CMK (cell line): ENCODE data around the gene LIMK2.
A peak's percentile ranks its signal among the peaks of the same experiment; 100 is the strongest.
"Not testable (repeated sequence)": the region's sequence is repeated elsewhere in the genome, so short reads cannot be mapped to it uniquely, and the experiment has no call there.

Experiments
- DNase-seq: peaks from one replicate; pipeline ENCODE4 v3.0.0-alpha.2; 2010; ENCODE audit warnings: low read depth

The LIMK2 gene

GRCh38 chr22:31211862-31212730 is at the start of gene LIMK2:
TSS of gene LIMK2 (plus strand) at chr22:31212298. CDS start at chr22:31212409, 111 bp downstream.
- DNase-seq = peak; percentile 79

DNA sequence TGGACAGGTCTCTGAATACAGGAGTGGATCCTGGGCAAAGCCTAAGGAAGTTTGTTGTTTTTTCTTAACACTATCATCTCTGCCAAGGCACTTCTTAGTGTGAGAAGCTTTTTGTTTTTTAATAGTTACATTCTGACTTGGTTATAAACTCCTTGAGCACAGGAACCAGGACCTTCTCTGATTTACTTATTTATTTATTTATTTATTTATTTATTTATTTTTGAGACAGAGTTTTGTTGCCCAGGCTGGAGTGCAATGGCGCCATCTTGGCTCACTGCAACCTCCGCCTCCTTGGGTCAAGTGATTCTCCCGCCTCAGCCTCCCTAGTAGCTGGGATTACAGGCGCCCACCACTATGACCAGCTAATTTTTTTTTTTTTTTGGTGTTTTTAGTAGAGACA is 41.1 kb upstream of the LIMK2 start:
- DNase-seq = no peak

- not testable (repeated sequence) for DNase-seq
Measured at GRCh38 chr22:31171734-31172133, 40.4 kb upstream of the LIMK2 start.

- DNase-seq = no peak
Measured at GRCh38 chr22:31173386-31174145, 38.5 kb upstream of the LIMK2 start.

GRCh38 chr22:31176923-31177322 is 35.2 kb upstream of the LIMK2 start:
- DNase-seq = no peak

GRCh38 chr22:31177420-31178162 is 34.5 kb upstream of the LIMK2 start:
- no peak for DNase-seq

DNA sequence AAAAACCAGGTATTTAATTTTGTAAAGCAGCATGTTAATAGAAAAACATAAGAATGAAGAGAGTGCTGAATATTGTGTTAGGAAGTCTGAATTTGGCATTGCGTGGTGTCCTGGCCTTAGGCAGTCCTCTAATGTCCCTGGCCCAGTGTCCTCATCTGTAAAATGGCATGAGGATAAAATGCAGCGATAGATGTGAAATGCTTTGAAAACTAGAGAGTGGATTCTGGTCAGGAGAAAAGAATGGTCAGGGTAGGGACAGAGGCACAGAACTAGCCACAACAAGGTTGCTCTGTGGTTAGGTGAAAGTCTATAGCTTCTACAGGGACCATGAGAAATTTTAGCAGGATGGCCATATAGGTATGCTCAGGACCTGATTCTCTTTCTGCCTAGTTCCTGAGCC is 33.2 kb upstream of the LIMK2 start:
- no peak for DNase-seq

DNA sequence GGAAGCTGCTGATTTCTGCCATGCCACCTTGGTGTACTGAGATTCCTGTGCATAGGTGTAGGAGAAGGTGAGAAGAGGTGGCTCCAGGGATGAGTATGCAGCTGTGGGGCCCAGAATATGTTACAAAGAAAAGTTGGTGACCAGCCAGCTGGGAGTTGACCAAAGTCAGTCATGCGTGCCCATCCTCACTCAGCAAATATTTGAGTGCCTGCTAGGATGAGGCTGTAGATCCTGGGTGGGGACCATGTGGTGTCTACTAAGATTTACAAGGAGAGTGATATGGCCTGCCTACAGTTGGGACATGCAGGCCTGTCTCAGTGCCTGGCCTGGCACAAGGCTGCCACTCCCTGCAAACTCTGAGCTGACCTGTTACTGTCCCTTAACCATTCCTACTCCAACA is 32.8 kb upstream of the LIMK2 start:
- DNase-seq = no peak

DNA sequence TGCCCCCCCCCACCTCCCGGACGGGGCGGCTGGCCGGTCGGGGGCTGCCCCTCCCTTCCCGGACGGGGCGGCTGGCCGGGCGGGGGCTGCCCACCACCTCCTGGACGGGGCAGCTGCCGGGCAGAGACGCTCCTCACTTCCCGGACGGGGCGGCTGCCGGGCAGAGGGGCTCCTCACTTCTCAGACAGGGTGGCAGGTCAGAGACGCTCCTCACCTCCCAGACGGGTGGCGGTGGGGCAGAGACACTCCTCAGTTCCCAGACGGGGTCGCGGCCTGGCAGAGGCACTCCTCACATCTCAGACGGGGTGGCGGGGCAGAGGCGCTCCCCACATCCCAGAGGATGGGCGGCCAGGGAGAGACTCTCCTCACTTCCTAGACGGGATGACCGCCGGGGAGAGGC is 28.1 kb upstream of the LIMK2 start:
- no peak for DNase-seq

GRCh38 chr22:31185056-31185455 is 27.0 kb upstream of the LIMK2 start:
- DNase-seq = no peak

DNA sequence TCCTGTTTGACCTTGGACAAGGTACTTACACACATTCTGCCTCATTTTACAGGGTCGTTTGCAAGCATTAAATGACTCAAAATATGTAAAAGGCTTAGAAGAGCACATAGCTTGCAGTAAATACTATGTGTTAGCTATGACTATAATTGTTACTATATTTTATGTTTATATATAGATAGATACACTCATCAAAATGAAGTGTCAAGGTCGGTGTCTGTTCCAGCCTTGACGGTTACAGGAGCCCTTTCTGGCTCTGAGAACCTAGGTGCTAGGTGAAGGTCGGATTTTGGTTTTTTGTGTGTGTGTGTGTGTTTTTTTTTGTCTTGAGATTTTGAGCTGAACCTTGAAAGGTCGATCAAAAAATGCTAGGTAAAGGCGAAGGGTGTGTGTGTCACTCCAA is 24.5 kb upstream of the LIMK2 start:
- no peak for DNase-seq

GRCh38 chr22:31192513-31192912 is 19.6 kb upstream of the LIMK2 start:
- no peak for DNase-seq

DNA sequence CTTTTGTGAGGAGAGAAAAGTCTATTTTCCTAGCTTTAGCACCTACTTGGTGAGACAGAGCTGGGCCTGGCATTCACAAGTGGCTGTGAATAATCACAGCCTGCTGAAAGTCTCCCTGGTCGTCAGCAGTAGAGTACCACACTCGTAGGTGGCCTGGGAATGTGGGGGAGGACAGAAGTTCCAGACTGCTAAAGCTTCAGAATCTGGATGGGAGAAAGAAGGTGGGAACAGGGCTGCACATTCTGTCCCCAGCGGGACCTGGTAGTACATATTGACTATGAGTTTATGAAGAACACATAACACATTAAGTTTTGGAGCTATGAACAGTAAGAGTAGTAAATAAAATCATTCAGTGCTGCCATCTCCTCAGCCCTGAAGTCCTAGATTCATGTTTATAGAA is 19.0 kb upstream of the LIMK2 start:
- no peak for DNase-seq

GRCh38 chr22:31194681-31195080 is 17.4 kb upstream of the LIMK2 start:
- DNase-seq = not testable (repeated sequence)

DNA sequence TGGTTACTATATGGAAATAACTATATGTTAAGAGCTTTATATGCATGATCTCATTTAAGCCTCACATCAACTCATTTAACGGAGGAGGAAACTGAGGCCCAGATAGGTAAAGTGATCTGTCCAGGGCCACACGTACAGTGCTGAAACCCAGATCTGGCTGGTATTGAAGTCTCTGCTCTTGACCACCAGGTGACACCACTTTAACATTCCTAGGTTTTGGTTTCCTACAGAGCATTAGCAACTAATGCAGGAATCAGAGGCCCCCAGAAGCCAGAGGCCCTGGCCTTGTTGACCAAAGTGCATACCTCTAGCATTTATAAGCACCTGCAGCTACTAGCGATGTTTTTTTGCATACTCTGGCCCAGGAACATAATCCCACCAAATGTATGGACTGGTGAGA is 12.9 kb upstream of the LIMK2 start:
- no peak for DNase-seq

DNA sequence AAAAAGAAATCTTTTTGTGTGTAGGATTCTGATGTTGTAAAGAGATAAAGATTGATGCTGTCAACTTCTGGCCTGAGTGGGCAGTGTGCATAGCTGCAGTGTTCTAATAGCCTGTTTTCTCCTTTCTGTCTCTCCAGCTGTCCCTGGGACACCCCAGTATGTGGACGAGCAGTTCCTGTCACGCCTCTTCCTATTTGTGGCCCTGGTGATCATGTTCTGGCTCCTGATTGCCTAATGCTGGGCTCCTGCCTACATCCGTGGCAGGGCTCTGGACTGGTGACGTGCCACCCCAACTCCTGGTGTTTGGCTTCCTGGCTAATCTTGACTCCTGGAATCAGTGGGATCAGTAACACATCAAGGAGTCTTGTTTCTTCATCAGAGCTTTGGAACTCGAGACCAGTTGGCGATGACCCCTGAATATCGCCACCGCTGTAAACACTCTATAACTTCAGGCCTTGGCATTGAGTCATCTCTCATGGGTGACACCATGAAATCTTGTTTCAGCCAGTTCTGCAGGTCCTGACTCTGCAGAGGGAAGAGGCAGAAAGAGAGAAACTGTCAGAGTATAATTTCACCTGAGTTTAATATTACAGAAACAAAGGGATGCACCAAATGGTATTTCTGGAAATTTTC is 7.6 kb upstream of the LIMK2 start:
- not testable (repeated sequence) for DNase-seq

DNA sequence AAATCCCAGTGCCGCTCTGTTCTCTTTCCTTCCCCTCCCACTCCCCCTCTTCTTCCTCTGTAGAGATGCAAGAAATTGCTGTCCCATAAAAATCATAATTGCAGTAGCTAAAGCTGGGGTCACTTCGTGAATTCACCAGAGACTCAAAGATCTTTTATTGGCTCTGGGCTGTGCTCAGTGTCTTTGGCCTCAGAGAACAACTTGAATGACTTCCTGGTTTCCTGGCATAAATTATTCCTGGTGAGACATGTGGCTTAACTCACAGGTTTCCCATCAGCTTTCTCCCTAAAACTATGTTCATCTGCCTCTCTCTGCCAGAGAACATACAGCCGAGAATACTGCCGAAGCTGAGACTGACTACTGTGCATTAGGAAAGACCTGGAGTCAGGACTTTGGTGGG is 7.0 kb upstream of the LIMK2 start:
- not testable (repeated sequence) for DNase-seq

DNA sequence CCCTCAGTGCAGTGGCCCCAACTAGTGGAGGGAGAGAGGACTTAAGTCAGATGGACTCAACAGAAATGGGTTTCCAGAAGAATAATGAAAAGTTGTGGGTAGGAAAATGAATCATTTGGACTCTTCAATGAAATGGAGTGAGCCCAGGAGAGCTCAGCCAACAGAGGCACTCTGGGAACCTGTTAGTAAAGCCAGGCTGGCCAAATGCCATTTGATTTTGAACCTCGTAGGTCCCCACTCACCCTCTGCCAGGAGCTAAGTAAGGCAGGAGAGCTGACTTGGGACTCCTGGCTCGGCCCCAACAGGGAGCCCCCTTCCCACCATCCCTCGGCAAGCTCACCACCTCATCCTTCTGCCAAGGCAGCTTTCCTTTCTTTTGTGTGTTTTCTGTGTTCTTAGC is 5.6 kb upstream of the LIMK2 start:
- DNase-seq = not testable (repeated sequence)

- DNase-seq = no peak
Measured at GRCh38 chr22:31206896-31207687, 5.0 kb upstream of the LIMK2 start.

GRCh38 chr22:31210556-31211421 is 1.3 kb upstream of the LIMK2 start:
- no peak for DNase-seq
